ENCODE results near the gene TMX3. TPM values are rescaled to one million over a fixed set of nuclear protein-coding genes. Genes with fewer than 3 reads are reported as not detected.

Gene TMX3
- total RNA-seq, 1 donor from 2014 or later: 35.8 TPM

DNA sequence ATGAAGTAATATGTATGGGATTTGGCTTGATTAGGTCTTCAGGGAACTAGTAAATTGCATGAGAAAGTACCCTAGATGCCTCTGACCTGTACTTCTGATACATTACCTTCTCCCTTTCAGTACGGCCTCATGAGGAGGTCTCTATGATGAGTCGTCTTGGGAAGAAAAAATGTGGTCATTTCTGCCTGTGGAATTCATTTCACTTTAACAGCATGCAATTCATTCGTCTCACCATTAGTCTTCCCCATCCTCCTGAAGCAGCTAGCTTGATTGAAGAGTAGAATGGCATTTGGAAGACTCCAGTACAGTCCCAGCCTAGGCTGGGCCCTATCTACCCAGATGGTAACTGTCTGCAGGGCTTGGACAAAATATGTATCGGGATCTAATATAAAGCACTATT lies 52.2 kb downstream of the TMX3 start:
- FAIRE-seq (no peak), DNase-seq (ENCODE audit: low read depth) (peak; percentile 22)

GRCh38 chr18:68660354-68661183 lies 54.3 kb downstream of the TMX3 start:
- H3K27me3 ChIP-seq (ENCODE audit: control insufficient read depth, insufficient read depth, low read length): no peaks in the 10 kb centered on the region
- DNase-seq (ENCODE audit: low read depth) (peak; percentile 39), FAIRE-seq (no peak)
- H3K4me3 ChIP-seq (ENCODE audit: low read depth, low read length): no peak overlapping the region
- TF ChIP-seq, protein P1, sequence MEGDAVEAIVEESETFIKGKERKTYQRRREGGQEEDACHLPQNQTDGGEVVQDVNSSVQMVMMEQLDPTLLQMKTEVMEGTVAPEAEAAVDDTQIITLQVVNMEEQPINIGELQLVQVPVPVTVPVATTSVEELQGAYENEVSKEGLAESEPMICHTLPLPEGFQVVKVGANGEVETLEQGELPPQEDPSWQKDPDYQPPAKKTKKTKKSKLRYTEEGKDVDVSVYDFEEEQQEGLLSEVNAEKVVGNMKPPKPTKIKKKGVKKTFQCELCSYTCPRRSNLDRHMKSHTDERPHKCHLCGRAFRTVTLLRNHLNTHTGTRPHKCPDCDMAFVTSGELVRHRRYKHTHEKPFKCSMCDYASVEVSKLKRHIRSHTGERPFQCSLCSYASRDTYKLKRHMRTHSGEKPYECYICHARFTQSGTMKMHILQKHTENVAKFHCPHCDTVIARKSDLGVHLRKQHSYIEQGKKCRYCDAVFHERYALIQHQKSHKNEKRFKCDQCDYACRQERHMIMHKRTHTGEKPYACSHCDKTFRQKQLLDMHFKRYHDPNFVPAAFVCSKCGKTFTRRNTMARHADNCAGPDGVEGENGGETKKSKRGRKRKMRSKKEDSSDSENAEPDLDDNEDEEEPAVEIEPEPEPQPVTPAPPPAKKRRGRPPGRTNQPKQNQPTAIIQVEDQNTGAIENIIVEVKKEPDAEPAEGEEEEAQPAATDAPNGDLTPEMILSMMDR (IDR thresholded peaks at IDR 0.05; ENCODE audit: insufficient read depth, low read length, severe bottlenecking): peak; percentile 34
- H3K36me3 ChIP-seq (ENCODE audit: control insufficient read depth, insufficient read depth, low read length): no peaks in the 10 kb centered on the region

More for the DNA sequence above, 52.2 kb downstream of the TMX3 start:
- Histone ChIP-seq H3K27me3 (ENCODE audit: control insufficient read depth, insufficient read depth, low read length) (no peaks in the 10 kb centered on the region), H3K4me3 (ENCODE audit: low read depth, low read length) (no peak overlapping the region), H3K36me3 (ENCODE audit: control insufficient read depth, insufficient read depth, low read length) (no peaks in the 10 kb centered on the region)
- TF ChIP-seq, protein P1 (IDR thresholded peaks at IDR 0.05; ENCODE audit: insufficient read depth, low read length, severe bottlenecking): peak; percentile 8

DNA sequence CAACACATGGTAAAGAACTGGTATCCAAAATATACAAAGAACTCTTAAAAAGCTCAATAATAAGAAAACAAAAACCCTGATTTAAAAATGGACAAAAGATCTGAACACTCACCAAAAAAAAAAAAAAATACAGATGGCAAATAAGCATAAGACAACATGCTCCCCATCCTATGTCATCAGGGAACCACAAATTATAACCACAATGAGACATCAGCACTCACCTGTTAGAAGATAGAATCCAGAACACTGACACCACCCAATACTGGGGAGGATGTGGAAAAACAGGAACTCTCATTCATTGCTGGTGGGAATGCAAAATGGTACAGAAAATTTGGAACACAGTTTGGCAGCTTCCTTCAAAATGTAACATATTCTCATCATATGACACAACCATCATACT lies 66.7 kb downstream of the TMX3 start:
- H3K4me3 ChIP-seq (ENCODE audit: low read depth, low read length): no peak overlapping the region
- FAIRE-seq (no peak), DNase-seq (ENCODE audit: low read depth) (no peak)
- TF ChIP-seq, protein P1 (IDR thresholded peaks at IDR 0.05; ENCODE audit: insufficient read depth, low read length, severe bottlenecking): no peak
- no peaks in the 10 kb centered on the region for H3K36me3 ChIP-seq (ENCODE audit: control insufficient read depth, insufficient read depth, low read length)
- H3K27me3 ChIP-seq (ENCODE audit: control insufficient read depth, insufficient read depth, low read length): no peaks in the 10 kb centered on the region

- Histone ChIP-seq H3K27me3 (ENCODE audit: control insufficient read depth, insufficient read depth, low read length) (no peaks in the 10 kb centered on the region), H3K36me3 (ENCODE audit: control insufficient read depth, insufficient read depth, low read length) (no peaks in the 10 kb centered on the region), H3K4me3 (ENCODE audit: low read depth, low read length) (no peak overlapping the region)
- DNase-seq (ENCODE audit: low read depth): no peak
- FAIRE-seq: no peak
- TF ChIP-seq, protein P1 (IDR thresholded peaks at IDR 0.05; ENCODE audit: insufficient read depth, low read length, severe bottlenecking): no peak
Measured at GRCh38 chr18:68642003-68642402, 72.9 kb downstream of the TMX3 start.

GRCh38 chr18:68640861-68641260 lies 74.0 kb downstream of the TMX3 start:
- TF ChIP-seq, protein P1 (IDR thresholded peaks at IDR 0.05; ENCODE audit: insufficient read depth, low read length, severe bottlenecking): no peak
- no peaks in the 10 kb centered on the region for H3K36me3 ChIP-seq (ENCODE audit: control insufficient read depth, insufficient read depth, low read length)
- H3K27me3 ChIP-seq (ENCODE audit: control insufficient read depth, insufficient read depth, low read length): no peaks in the 10 kb centered on the region
- DNase-seq (ENCODE audit: low read depth) (no peak), FAIRE-seq (no peak)
- no peak overlapping the region for H3K4me3 ChIP-seq (ENCODE audit: low read depth, low read length)
